Measurements from ENCODE around the gene ASTN2.

ASTN2 gene

DNA sequence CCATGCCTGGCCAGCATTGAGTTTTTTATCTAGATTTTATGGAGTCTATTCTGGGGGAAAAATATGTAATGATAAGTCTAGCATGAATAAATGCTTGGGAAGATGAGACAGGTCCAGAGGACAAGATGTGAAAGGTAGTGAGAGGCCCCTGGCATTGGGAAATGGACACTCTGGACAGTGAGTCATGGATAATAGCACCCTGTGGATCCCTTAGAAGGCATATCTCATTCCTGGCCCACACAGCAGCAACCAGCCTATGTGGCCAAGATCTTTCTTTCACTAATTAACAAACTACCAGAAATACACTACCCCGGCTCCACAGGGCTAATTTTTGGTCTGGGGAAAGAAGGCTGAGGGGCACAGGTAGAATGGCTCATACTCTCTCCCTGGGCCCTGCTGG is 371.7 kb downstream of the ASTN2 start:
- DNase-seq (ENCODE audit: low read depth) = no peak
- no peak overlapping the region for H3K4me3 ChIP-seq (ENCODE audit: low read length)
- TF ChIP-seq, protein P1, sequence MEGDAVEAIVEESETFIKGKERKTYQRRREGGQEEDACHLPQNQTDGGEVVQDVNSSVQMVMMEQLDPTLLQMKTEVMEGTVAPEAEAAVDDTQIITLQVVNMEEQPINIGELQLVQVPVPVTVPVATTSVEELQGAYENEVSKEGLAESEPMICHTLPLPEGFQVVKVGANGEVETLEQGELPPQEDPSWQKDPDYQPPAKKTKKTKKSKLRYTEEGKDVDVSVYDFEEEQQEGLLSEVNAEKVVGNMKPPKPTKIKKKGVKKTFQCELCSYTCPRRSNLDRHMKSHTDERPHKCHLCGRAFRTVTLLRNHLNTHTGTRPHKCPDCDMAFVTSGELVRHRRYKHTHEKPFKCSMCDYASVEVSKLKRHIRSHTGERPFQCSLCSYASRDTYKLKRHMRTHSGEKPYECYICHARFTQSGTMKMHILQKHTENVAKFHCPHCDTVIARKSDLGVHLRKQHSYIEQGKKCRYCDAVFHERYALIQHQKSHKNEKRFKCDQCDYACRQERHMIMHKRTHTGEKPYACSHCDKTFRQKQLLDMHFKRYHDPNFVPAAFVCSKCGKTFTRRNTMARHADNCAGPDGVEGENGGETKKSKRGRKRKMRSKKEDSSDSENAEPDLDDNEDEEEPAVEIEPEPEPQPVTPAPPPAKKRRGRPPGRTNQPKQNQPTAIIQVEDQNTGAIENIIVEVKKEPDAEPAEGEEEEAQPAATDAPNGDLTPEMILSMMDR (conservative IDR thresholded peaks at IDR 0.05; ENCODE audit: low read depth, low read length) = no peak

DNA sequence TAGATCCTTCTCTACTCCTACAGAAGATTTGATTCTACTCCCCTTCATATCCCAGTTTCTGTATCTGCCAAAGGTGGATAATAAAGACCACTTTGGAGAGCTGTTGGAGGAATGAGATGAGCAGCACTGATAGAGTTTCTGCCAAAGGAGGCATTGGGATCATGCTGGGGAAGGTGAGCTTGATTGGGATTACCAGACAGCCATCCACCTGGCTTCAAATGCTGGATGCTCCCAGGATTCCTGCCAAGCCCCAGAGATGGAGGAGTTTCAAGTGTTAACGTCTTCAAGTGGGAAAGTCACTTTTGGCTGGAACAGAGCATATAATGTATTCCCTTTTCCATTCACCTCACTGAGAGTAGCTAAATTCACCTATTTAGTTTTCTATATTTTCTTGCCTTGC is 379.3 kb downstream of the ASTN2 start:
- no peak overlapping the region for H3K4me3 ChIP-seq (ENCODE audit: low read length)
- no peak for DNase-seq (ENCODE audit: low read depth)
- TF ChIP-seq, protein P1 (conservative IDR thresholded peaks at IDR 0.05; ENCODE audit: low read depth, low read length) = no peak

DNA sequence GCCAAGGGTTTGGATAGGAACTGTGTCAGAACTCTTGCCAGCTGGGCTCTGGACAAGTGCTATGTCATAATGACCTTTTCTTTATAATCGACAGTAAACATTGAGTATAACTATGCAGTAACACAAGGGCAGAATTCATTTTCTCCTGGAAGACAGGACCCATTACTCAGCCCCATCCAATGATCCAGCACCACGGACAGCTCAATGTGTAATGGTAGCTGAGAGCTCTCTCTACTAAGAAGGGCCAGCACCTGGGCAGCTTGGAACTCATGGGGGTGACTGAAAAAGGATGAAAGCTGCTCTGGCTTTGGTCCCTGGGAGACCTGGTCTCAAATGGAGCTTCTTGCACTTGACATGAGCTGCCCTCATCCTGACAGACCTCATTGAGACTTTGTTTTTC is 380.0 kb downstream of the ASTN2 start:
- TF ChIP-seq, protein P1 (conservative IDR thresholded peaks at IDR 0.05; ENCODE audit: low read depth, low read length) = no peak
- no peak for DNase-seq (ENCODE audit: low read depth)
- no peak overlapping the region for H3K4me3 ChIP-seq (ENCODE audit: low read length)

DNA sequence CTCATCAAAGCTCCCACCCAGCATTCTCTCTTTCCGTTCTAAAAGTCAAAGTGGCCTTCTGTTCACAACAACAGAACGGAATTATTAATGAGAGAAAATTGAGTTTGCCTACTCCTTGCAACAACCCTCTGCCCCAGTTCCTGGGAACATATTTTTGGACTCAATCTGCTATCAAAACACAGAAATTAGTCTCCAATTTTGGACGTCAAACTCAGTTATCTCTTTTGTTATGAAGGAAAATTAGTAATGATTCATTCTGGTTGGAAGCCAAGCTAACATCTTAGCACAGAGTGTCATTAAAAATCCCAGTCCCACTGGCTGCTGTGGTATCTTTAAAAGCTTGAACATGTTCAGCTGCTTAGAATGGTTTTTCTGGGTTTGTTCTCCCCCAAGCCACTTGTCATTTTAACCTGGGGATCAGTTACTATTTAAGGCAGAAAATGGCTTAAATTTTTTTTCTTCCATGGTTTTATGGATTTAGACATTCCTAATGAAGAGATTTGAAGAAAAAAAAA is 384.5 kb downstream of the ASTN2 start:
- TF ChIP-seq, protein P1 (conservative IDR thresholded peaks at IDR 0.05; ENCODE audit: low read depth, low read length) = no peak
- DNase-seq (ENCODE audit: low read depth) = no peak
- H3K4me3 ChIP-seq (ENCODE audit: low read length) = no peak overlapping the region

DNA sequence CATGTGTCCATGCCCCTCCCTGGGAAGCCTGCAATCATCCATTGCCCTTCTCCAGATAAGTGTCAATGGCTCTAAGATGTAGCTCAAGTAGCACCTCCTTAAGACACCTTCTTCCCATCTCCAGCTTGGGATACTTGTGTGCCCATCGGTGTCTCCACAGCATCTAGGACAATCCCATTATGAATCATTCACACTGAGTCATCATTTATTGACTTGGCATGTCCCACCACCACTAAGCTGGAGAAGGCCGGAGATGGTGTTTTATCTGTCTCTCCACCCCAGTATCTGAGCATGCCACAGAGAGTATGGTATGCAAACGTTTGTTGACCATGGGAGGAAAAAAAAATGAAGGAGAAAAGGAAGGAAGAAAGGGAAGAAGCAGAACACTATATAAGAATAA is 385.5 kb downstream of the ASTN2 start:
- DNase-seq (ENCODE audit: low read depth) = no peak
- TF ChIP-seq, protein P1 (conservative IDR thresholded peaks at IDR 0.05; ENCODE audit: low read depth, low read length) = no peak

DNA sequence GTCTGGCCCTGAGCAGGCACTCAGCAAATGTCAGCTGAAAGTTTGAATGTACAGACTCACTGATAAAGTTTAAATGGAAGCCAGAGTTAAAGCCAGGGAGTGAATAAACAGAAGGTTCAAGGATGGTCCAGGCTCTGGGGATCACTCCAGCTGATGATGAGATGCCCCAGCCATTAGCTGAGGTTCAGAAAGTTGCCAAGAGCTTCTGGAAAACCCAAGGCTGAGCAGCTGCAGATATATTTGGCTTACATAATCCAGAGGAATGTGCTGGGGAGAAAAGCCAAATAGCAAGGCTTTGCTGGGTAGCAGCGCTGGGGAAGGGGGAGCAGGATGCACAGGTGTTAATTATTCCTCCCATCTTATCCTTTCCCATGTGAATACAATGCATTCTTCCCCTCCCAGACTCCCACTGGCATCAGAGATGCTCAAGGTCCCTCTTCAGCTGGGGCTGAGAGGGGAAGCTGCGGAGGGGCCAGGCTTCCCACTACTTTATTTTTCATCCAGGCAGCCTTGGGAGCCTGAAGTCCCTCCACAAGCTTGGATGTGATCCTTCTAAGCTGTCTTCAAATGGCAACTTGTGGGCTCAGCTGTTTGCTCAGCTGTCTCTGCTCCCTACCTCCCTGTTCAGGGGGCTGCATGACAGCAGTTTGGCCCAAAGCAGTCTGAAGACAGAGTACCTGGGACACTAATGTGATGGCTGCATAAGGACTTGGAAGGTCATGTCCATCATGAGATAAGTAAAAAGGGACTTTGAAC is 386.6 kb downstream of the ASTN2 start:
- H3K4me3 ChIP-seq (ENCODE audit: low read length) = no peak overlapping the region
- DNase-seq (ENCODE audit: low read depth) = no peak
- TF ChIP-seq, protein P1 (conservative IDR thresholded peaks at IDR 0.05; ENCODE audit: low read depth, low read length) = no peak

More for the DNA sequence above, 385.5 kb downstream of the ASTN2 start:
- H3K4me3 ChIP-seq (ENCODE audit: low read length) = no peak overlapping the region

DNA sequence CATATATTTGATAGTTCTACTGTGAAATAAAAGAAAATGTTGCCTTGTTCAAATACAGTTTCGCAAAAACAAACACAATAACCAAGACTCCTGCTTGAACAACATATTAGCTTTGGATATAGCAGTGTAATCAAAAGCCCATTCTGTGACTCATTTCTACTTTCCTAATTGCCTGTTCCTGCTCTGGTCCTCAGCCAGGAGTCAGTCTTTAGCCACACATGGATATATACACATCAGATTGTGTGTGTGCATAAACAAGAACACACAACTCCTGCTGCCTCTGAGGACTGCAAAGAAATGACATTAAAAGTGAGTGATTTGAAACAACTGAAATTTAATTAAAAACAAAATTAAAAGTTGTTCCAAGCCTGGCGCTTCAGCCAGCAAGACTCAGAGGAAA is 393.0 kb downstream of the ASTN2 start:
- no peak overlapping the region for H3K4me3 ChIP-seq (ENCODE audit: low read length)
- TF ChIP-seq, protein P1 (conservative IDR thresholded peaks at IDR 0.05; ENCODE audit: low read depth, low read length) = no peak
- no peak for DNase-seq (ENCODE audit: low read depth)

Data from retinal pigment epithelial cell (primary cell).